Adrenal gland (tissue), 5 donors: Measurements from ENCODE around the gene SLC34A1.

Experiments
- CTCF ChIP-seq, 6 experiments: fragments of 450-650 bp in 4 of 6; fragments of 200-600 bp in 2 of 6; sonication (generic) in 1 of 6; IDR thresholded peaks; 1 replicate in 5 of 6; 2 replicates in 1 of 6; pipeline versions ENCODE4 v1.5.1 to v1.8.0; 2016 to 2021; ENCODE audit warnings: antibody characterized with exemption in 6 of 6, mild to moderate bottlenecking in 2 of 6, moderate library complexity in 1 of 6
- POLR2A ChIP-seq, 2 donors: fragments of 450-650 bp; IDR thresholded peaks; one replicate each; pipeline ENCODE4 v1.6.1; 2017; ENCODE audit warnings: antibody characterized with exemption in 2 of 2, mild to moderate bottlenecking in 2 of 2, moderate library complexity in 1 of 2
- donor health status: DM: no; HTN: no; CAD: no.

- no peak for TF ChIP-seq CTCF (IDR thresholded peaks at IDR 0.05)
- no peak for TF ChIP-seq POLR2A (IDR thresholded peaks at IDR 0.05)
Measured at GRCh38 chr5:177359860-177360259, 24.4 kb upstream of the SLC34A1 start.
